Fibroblast of pulmonary artery (primary cell): Measurements from ENCODE around the gene GPRC6A.

Experiments
- DNase-seq: peaks from one replicate; pipeline ENCODE4 v3.0.0-alpha.2; 2010; ENCODE audit warnings: low read depth
- H3K4me3 ChIP-seq: replicated peaks from 2 replicates; pipeline ENCODE4 v1.5.1; 2011; ENCODE audit warnings: low read depth, mild to moderate bottlenecking, control low read depth, low read length, moderate library complexity
- CTCF ChIP-seq: IDR thresholded peaks from 2 replicates; pipeline ENCODE4 v1.5.1; 2011; ENCODE audit warnings: mild to moderate bottlenecking, control low read depth, low read length, inconsistent platforms; ENCODE audit errors: missing control alignments

Gene GPRC6A

GRCh38 chr6:116764961-116765841 lies 63.7 kb downstream of the GPRC6A start, which contains the start of gene FAM162B:
FAM162B (minus strand) TSS chr6:116765719; CDS start chr6:116765576, 143 bp downstream.
- TF ChIP-seq CTCF = no peak
- peak within 1 kb of the TSS; percentile 56 for H3K4me3 ChIP-seq
- DNase-seq = peak; percentile 16

GRCh38 chr6:116764629-116764960 lies 64.3 kb downstream of the GPRC6A start:
- TF ChIP-seq CTCF = no peak
- H3K4me3 ChIP-seq = peak overlapping the region; percentile 56
- DNase-seq = no peak

GRCh38 chr6:116763906-116764628 lies 64.8 kb downstream of the GPRC6A start:
- no peak for TF ChIP-seq CTCF
- H3K4me3 ChIP-seq = no peak overlapping the region
- DNase-seq = no peak

GRCh38 chr6:116763048-116763447 lies 65.8 kb downstream of the GPRC6A start:
- DNase-seq = no peak
- H3K4me3 ChIP-seq = no peak overlapping the region
- no peak for TF ChIP-seq CTCF

- no peak for DNase-seq
- H3K4me3 ChIP-seq = no peak overlapping the region
- no peak for TF ChIP-seq CTCF
Measured at GRCh38 chr6:116762235-116762634, 66.6 kb downstream of the GPRC6A start.

- DNase-seq = no peak
- H3K4me3 ChIP-seq = no peak overlapping the region
- no peak for TF ChIP-seq CTCF
Measured at GRCh38 chr6:116761779-116762178, 67.1 kb downstream of the GPRC6A start.
